GM18519 (cell line): Measurements from ENCODE around the gene CHD3.

ENCODE experiments used
- ATAC-seq: cut with Tn5 transposase; IDR thresholded peaks from one replicate; pipeline ENCODE4 v1.9.1; 2021; ENCODE audit warnings: mild to moderate bottlenecking, moderate library complexity; ENCODE audit not compliant: unreplicated experiment, low FRiP score

CHD3 gene

GRCh38 chr17:7864995-7865650, 23.5 kb upstream of the CHD3 start:
- ATAC-seq = no peak

GRCh38 chr17:7867881-7868329, 20.7 kb upstream of the CHD3 start:
- ATAC-seq = no peak

GRCh38 chr17:7873051-7873450, 15.5 kb upstream of the CHD3 start:
- no peak for ATAC-seq

GRCh38 chr17:7875804-7876370, 12.7 kb upstream of the CHD3 start:
- ATAC-seq = no peak

- ATAC-seq = no peak
Measured at GRCh38 chr17:7878234-7878633, 10.4 kb upstream of the CHD3 start.

- no peak for ATAC-seq
Measured at GRCh38 chr17:7880076-7880868, 8.3 kb upstream of the CHD3 start.

GRCh38 chr17:7881276-7882054, 7.1 kb upstream of the CHD3 start:
- ATAC-seq = no peak

GRCh38 chr17:7882068-7882467, 6.5 kb upstream of the CHD3 start:
- no peak for ATAC-seq

- no peak for ATAC-seq
Measured at GRCh38 chr17:7882629-7883028, 6.0 kb upstream of the CHD3 start.

GRCh38 chr17:7883781-7884386, 4.7 kb upstream of the CHD3 start:
- ATAC-seq = no peak

- ATAC-seq = no peak
Measured at GRCh38 chr17:7884581-7885366, 3.8 kb upstream of the CHD3 start.

- no peak for ATAC-seq
Measured at GRCh38 chr17:7885367-7886226, 3.0 kb upstream of the CHD3 start.

- ATAC-seq = no peak
Measured at GRCh38 chr17:7886227-7887037, 2.2 kb upstream of the CHD3 start.

- ATAC-seq = no peak
Measured at GRCh38 chr17:7887038-7887481, 1.5 kb upstream of the CHD3 start.

GRCh38 chr17:7887482-7888183, 956 bp upstream of the CHD3 start:
- ATAC-seq = no peak

- no peak for ATAC-seq
Measured at GRCh38 chr17:7889166-7889955, 772 bp downstream of the CHD3 start.
